Keratinocyte (primary cell): ENCODE results near the gene CDCA3. TPM values are rescaled to one million over a fixed set of nuclear protein-coding genes. Genes with fewer than 3 reads are reported as not detected.
A peak's percentile ranks its signal among the peaks of the same experiment; 100 is the strongest.

ENCODE experiments used
- DNase-seq: peaks from one replicate; pipeline ENCODE4 v3.0.0-alpha.2; 2011; ENCODE audit warnings: low read depth, missing footprints, low spot score
- FAIRE-seq: peaks from 2 replicates; lab custom pipeline; 2011; peaks lifted over from hg19 to GRCh38; lab: Jason Lieb, UNC
- H2AFZ ChIP-seq: 2 replicates; pipeline ENCODE4 v1.6.0; 2012; ENCODE audit warnings: low read length, control low read depth, inconsistent platforms; ENCODE audit not compliant: control insufficient read depth
- H3K27ac ChIP-seq: 2 replicates; pipeline ENCODE4 v1.5.1; 2011; ENCODE audit warnings: low read length; ENCODE audit not compliant: control insufficient read depth, insufficient read depth
- H3K27me3 ChIP-seq: 3 replicates; pipeline ENCODE4 v1.6.0; 2011; ENCODE audit warnings: low read length; ENCODE audit not compliant: control insufficient read depth, insufficient read depth; ENCODE audit errors: extremely low read depth
- H3K36me3 ChIP-seq, 2 experiments: 2 replicates in 1 of 2; 3 replicates in 1 of 2; pipeline ENCODE4 v1.5.1; 2011; ENCODE audit warnings: low read length in 2 of 2, mild to moderate bottlenecking in 1 of 2; ENCODE audit not compliant: control insufficient read depth in 2 of 2, insufficient read depth in 2 of 2; ENCODE audit errors: extremely low read depth in 1 of 2
- H3K4me1 ChIP-seq: 3 replicates; pipeline ENCODE4 v1.5.1; 2011; ENCODE audit warnings: low read length; ENCODE audit not compliant: control insufficient read depth, insufficient read depth; ENCODE audit errors: extremely low read depth
- H3K4me2 ChIP-seq: 3 replicates; pipeline ENCODE4 v1.6.0; 2011; ENCODE audit warnings: low read depth, low read length; ENCODE audit not compliant: control insufficient read depth, insufficient read depth; ENCODE audit errors: extremely low read depth
- H3K4me3 ChIP-seq, 3 experiments: fragments of 200-600 bp in 1 of 3; sonication (generic) in 1 of 3; 2 replicates in 2 of 3; 3 replicates in 1 of 3; pipeline ENCODE4 v1.5.1; 2011 to 2016; ENCODE audit warnings: low read length in 3 of 3, mild to moderate bottlenecking in 3 of 3, control low read depth in 2 of 3, inconsistent platforms in 1 of 3, low read depth in 1 of 3, mixed read lengths in 1 of 3, mixed run types in 1 of 3, moderate library complexity in 1 of 3; ENCODE audit not compliant: control insufficient read depth in 2 of 3, insufficient read depth in 2 of 3; ENCODE audit errors: extremely low read depth in 1 of 3
- H3K79me2 ChIP-seq: 2 replicates; pipeline ENCODE4 v1.6.0; 2012; ENCODE audit warnings: low read length; ENCODE audit not compliant: control insufficient read depth, insufficient read depth
- H3K9ac ChIP-seq: 3 replicates; pipeline ENCODE4 v1.6.0; 2011; ENCODE audit warnings: low read length; ENCODE audit not compliant: control insufficient read depth, insufficient read depth; ENCODE audit errors: extremely low read depth
- H3K9me1 ChIP-seq: 3 replicates; pipeline ENCODE4 v1.6.0; 2011; ENCODE audit warnings: low read length; ENCODE audit not compliant: control insufficient read depth, insufficient read depth; ENCODE audit errors: extremely low read depth
- H3K9me3 ChIP-seq: 2 replicates; pipeline ENCODE4 v1.5.1; 2012; ENCODE audit warnings: low read depth, low read length; ENCODE audit not compliant: control insufficient read depth
- H4K20me1 ChIP-seq: 3 replicates; pipeline ENCODE4 v1.6.0; 2011; ENCODE audit warnings: low read length; ENCODE audit not compliant: control insufficient read depth, insufficient read depth; ENCODE audit errors: extremely low read depth
- EZH2 ChIP-seq: IDR thresholded peaks from one replicate; pipeline ENCODE4 v1.6.1; 2012; ENCODE audit warnings: inconsistent platforms, mild to moderate bottlenecking, low read length, moderate library complexity
- dilution Hi-C: fragments of 300-500 bp; cut with MboI; formaldehyde crosslinking; loops from one replicate; pipeline ENCODE4 v1.7.0; 2020; ENCODE audit warnings: low sequenced_read_pairs; ENCODE audit not compliant: extremely low pct_ligation_motif_present
- polyA plus RNA-seq, 5 experiments: library from polyadenylated mRNA; depleted of rRNA in 3 of 5; stranded (reverse) in 3 of 5; stranded (forward) in 1 of 5; unstranded in 1 of 5; fragments of >200 nt; gene quantifications; 1 replicate in 1 of 5; 2 replicates in 3 of 5; 3 replicates in 1 of 5; pipeline versions ENCODE4 v1.2.1 to v1.2.3, GENCODE V29; 2011 to 2012; ENCODE audit warnings: missing spikeins in 2 of 5, low read depth in 1 of 5, low replicate concordance in 1 of 5
- TF ChIP-seq, protein P1 (sequence below), 3 experiments: IDR thresholded peaks in 1 of 3; conservative IDR thresholded peaks in 1 of 3; optimal IDR thresholded peaks in 1 of 3; 2 replicates in 2 of 3; 3 replicates in 1 of 3; pipeline versions ENCODE3 to v1.5.1; 2011; ENCODE audit warnings: low read length in 3 of 3, mild to moderate bottlenecking in 3 of 3, moderate library complexity in 2 of 3, control low read depth in 1 of 3, inconsistent platforms in 1 of 3; ENCODE audit not compliant: insufficient read depth in 2 of 3; ENCODE audit errors: extremely low read depth in 1 of 3

Gene CDCA3
- polyA plus RNA-seq, 1 donor (not counting 4 experiments of a cell fraction or from before 2014, with no cell fraction given) = 15.0 TPM

DNA sequence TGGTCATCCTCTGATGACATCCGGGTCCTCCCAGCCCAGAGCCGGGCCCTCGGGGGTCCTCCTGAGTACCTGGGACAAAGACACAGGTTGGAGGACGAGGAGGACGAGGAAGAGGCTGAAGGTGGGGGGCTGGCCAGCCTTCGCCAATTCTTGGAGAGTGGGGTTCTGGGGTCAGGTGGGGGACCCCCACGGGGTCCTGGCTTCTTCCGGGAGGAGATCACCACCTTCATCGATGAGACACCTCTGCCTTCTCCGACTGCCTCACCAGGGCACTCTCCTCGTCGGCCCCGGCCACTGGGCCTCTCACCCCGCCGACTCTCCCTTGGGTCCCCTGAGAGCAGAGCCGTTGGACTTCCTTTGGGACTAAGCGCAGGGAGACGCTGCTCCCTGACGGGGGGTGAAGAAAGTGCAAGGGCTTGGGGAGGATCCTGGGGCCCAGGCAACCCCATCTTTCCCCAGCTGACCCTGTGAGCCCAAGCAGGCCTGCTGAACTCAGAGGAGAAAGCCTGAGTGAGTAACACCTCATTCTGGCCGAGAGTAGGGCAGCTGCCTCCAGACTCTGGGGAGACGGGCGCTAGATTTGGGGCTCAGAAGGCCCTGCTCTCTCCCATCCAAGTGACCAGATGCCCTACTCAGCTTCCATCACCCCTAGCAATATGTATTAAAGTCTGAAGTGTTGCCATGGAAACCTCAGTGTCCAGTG lies 24.2 kb downstream of the CDCA3 start:
- no peak overlapping the region for H3K4me2 ChIP-seq
- TF ChIP-seq, protein P1, sequence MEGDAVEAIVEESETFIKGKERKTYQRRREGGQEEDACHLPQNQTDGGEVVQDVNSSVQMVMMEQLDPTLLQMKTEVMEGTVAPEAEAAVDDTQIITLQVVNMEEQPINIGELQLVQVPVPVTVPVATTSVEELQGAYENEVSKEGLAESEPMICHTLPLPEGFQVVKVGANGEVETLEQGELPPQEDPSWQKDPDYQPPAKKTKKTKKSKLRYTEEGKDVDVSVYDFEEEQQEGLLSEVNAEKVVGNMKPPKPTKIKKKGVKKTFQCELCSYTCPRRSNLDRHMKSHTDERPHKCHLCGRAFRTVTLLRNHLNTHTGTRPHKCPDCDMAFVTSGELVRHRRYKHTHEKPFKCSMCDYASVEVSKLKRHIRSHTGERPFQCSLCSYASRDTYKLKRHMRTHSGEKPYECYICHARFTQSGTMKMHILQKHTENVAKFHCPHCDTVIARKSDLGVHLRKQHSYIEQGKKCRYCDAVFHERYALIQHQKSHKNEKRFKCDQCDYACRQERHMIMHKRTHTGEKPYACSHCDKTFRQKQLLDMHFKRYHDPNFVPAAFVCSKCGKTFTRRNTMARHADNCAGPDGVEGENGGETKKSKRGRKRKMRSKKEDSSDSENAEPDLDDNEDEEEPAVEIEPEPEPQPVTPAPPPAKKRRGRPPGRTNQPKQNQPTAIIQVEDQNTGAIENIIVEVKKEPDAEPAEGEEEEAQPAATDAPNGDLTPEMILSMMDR (optimal IDR thresholded peaks at IDR 0.05 in 1 of 3, IDR thresholded peaks at IDR 0.05 in 1 of 3, conservative IDR thresholded peaks at IDR 0.05 in 1 of 3; ENCODE audit: extremely low read depth in 1 of 3, insufficient read depth in 2 of 3, low read length in 3 of 3) = no peak
- no peak for TF ChIP-seq EZH2

GRCh38 chr12:6826125-6826733 lies 24.9 kb downstream of the CDCA3 start:
- no peak overlapping the region for H3K4me2 ChIP-seq
- H3K4me3 ChIP-seq = no peak overlapping the region
- no peak for FAIRE-seq
- H3K27me3 ChIP-seq = peaks cover 70% of the 10 kb centered on the region
- no peaks in the 10 kb centered on the region for H4K20me1 ChIP-seq
- no peak for TF ChIP-seq EZH2
- TF ChIP-seq, protein P1 (optimal IDR thresholded peaks at IDR 0.05 in 1 of 3, IDR thresholded peaks at IDR 0.05 in 1 of 3, conservative IDR thresholded peaks at IDR 0.05 in 1 of 3; ENCODE audit: extremely low read depth in 1 of 3, insufficient read depth in 2 of 3, low read length in 3 of 3) = no peak
- no peak for DNase-seq
- no peaks in the 10 kb centered on the region for H3K9me3 ChIP-seq
- peaks cover 12% of the 10 kb centered on the region for H3K4me1 ChIP-seq
- H3K9ac ChIP-seq = no peak overlapping the region
- no peaks in the 10 kb centered on the region for H3K36me3 ChIP-seq
- H3K79me2 ChIP-seq = no peaks in the 10 kb centered on the region
- no peak overlapping the region for H2AFZ ChIP-seq
- no peaks in the 10 kb centered on the region for H3K9me1 ChIP-seq
- dilution Hi-C loops = no loop called here
- no peak overlapping the region for H3K27ac ChIP-seq

More for the DNA sequence above, 24.2 kb downstream of the CDCA3 start:
- Histone ChIP-seq H3K4me1 (peaks cover 12% of the 10 kb centered on the region), H3K4me3 (no peak overlapping the region), H3K27me3 (peaks cover 70% of the 10 kb centered on the region), H4K20me1 (no peaks in the 10 kb centered on the region), H3K79me2 (no peaks in the 10 kb centered on the region), H3K9ac (no peak overlapping the region), H3K27ac (no peak overlapping the region), H3K9me1 (no peaks in the 10 kb centered on the region), H3K9me3 (no peaks in the 10 kb centered on the region), H3K36me3 (no peaks in the 10 kb centered on the region), H2AFZ (peak overlapping the region; percentile 35)
- DNase-seq (no peak), FAIRE-seq (no peak)
- dilution Hi-C loops = no loop called here
